GM19240 (cell line): ENCODE results near the gene TRIM67.

ENCODE experiments used
- DNase-seq: peaks from one replicate; pipeline ENCODE4 v3.0.0; 2011; ENCODE audit warnings: low spot score; ENCODE audit not compliant: insufficient read length

TRIM67 gene

GRCh38 chr1:231183639-231184590, 22.1 kb downstream of the TRIM67 start:
- DNase-seq: no peak

- no peak for DNase-seq
Observed at GRCh38 chr1:231184891-231185290, 23.0 kb downstream of the TRIM67 start.

DNA sequence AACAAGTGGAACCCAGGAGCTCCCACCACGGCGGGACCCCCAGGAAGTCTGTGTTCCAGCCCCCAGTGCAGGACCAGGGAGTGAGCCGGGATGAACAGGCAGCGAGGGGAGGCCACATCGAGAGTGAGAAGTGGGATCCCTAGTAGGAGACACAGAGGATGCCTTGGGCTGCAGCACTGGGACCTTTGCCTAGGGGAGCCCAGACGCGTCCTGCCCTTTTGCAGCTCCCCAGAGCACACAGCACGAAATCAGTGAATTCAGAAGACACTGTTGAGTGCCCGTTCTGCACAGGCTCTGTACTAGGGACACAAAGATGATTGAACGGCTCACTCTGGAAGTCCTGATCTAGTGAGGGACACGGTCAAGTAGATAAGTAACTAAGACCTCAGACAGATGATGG, 23.5 kb downstream of the TRIM67 start:
- DNase-seq: no peak

DNA sequence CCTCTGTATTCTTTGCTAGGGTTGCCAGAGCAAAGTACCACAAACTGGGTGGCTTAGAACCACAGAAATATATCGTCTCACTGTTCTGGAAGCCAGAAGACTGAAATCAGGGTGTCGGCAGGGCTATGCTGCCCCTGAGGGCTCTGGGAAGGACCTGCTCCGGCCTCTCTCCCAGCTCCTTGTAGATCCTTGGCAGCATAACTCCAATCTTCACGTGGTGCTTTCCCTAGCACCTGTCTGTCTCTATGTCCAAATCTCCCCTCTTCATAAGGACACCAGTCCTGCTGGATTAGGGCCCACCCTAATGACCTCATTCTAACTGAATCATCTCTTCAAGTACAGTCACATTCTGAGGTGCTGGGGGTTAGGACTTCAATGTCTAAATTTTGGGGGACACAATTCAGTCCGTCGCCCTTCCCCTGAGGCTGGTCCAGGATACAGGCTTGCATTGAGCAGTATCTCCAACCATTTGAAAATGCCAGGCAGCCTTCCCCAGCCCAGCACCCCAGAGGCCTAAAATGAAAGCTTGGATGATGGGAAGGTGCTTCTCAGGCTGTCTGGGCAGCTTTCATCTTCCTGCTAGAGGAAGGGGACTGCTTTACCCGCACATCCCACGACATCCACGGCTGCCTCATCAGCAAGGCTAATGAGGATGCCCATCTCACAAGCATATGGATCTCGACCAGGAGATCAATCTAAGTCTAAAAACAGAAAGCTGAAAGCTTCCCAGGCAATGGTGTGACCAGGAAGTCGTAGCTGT, 24.7 kb downstream of the TRIM67 start:
- DNase-seq: no peak

DNA sequence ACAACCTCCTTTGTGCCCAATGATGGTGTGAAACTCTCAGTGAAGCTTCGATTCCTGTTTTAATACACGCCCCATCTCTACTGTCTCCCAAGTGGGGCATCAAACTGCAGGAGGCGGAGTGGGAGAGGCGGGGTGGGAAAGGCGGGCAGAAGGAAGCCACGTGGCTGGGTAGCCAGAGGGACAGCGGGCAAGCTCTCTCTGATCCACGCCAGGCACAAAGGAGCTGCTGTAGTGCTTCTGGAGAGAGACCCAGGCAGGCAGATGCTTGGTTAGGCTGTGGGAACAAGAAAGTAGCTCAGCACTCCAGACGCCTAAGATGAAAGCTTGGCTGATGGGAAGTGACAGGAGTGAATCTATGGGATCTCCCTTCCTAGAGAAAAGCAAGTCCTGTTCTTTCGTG, 25.7 kb downstream of the TRIM67 start:
- no peak for DNase-seq

- no peak for DNase-seq
Observed at GRCh38 chr1:231188072-231188471, 26.2 kb downstream of the TRIM67 start.

- DNase-seq: no peak
Observed at GRCh38 chr1:231188768-231189167, 26.9 kb downstream of the TRIM67 start.

- DNase-seq: no peak
Observed at GRCh38 chr1:231189683-231190270, 27.9 kb downstream of the TRIM67 start.

DNA sequence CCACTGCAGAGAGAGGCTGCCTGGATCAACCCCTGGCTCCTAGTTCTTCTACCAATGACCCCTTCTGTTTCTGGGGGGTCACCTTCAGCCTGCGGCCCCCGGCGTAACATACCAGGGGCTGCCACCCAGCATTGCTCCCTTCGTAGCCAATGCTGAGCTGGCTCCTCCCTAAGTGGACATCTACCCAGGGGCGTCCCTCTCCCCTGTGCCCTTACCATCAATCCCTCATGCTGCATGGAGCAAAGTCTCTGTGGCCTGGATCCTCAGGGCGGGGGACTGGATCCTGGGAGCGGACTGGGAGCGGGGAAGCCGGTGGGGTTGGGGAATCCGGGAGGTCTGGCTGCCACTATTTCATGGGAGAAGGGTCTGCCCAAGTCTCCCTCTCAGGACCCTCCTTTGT, 28.6 kb downstream of the TRIM67 start:
- DNase-seq: no peak

DNA sequence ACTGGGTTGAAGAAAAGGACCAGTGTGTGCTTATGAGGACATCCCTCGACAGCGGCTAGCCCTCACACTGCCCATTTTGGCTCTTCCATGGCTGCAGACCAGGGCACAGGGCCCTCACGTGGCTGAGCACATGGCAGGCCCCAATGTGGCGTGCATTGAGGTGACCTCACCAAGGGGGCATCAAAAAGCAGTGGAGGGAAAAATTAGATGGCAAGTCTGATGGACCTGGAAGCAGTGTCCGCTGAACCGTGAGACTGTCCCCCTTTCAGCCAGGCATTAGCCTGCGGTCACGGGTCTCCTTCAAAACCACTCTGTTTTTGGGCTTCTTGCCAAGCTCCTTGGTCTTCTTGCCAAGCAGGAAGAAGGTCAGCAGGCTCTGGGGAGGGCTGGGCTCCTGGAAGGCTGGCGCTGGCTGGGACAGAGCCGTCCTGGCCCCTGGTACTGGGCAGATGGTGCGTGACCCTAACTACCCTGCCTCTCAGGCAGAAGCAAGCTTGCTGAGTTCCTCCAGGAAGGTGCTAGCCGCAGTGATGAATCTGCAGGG, 30.8 kb downstream of the TRIM67 start:
- DNase-seq: no peak

DNA sequence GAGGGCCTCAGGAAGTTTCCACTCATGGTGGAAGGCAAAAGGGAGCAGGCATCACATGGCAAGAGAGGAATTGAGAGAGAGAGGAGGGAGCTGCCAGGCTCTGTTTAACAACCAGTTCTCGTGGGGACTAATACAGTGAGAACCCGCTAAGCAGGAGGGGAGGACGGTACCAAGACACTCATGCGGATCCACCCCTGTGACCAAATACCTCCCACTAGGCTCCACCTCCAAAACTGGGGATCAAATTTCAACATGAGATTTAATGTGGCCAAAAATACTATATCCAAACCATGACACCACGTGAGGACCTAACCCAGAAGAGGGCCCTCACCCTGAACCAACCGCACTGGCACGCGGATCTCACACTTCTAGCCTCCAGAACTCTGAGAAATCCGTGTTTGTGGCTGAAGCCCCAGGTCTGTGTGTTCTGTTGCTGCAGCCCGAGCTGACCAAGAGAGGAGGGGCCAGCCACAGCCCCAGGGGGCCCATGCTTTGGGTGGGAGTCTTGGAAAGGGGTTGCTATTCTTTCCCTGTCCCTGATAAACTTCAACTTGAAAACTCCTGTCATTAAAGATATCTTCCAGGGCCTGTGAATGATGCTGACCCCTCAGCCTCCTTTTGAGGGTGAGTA, 32.0 kb downstream of the TRIM67 start:
- no peak for DNase-seq

GRCh38 chr1:231194476-231194842, 32.6 kb downstream of the TRIM67 start:
- DNase-seq: no peak

GRCh38 chr1:231194843-231195516, 33.1 kb downstream of the TRIM67 start:
- DNase-seq: no peak

DNA sequence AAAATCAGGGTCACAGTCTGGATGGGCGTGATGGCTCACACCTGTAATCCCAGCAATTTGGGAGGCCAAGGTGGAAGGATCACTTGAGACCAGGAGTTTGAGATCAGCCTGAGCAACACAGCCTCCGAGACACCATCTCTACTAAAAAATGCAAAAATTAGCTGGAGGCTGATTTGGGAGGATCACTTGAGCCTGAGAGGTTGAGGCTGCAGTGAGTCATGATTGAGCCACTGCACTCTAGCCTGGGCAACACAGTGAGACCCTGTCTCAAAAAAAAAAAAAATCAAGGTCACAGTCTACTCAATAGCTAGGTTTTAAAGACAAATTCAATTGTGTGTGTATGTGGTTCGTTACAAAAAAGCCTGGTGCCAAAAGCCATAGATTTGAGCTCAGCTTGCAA, 34.4 kb downstream of the TRIM67 start:
- DNase-seq: no peak

- DNase-seq: no peak
Observed at GRCh38 chr1:231196728-231197127, 34.9 kb downstream of the TRIM67 start.

DNA sequence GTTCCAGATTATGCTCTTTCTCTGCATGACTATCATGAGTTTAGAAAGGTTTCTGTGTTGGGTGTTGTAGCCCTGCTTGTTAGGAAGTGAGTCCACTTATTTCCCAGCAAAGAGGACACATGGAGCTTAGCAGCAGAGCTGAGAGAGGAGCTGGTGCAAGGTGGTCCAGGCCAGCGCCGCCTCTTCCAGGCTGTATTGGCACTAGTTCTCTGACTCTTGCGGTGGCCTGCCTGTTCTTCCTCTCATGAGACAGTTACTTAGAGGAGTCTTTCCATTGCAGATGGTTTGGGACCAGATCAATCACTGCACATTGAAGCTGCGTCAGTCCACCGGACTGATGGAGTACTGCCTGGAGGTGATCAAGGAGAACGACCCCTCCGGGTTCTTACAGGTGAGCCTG, 38.0 kb downstream of the TRIM67 start:
- no peak for DNase-seq

DNA sequence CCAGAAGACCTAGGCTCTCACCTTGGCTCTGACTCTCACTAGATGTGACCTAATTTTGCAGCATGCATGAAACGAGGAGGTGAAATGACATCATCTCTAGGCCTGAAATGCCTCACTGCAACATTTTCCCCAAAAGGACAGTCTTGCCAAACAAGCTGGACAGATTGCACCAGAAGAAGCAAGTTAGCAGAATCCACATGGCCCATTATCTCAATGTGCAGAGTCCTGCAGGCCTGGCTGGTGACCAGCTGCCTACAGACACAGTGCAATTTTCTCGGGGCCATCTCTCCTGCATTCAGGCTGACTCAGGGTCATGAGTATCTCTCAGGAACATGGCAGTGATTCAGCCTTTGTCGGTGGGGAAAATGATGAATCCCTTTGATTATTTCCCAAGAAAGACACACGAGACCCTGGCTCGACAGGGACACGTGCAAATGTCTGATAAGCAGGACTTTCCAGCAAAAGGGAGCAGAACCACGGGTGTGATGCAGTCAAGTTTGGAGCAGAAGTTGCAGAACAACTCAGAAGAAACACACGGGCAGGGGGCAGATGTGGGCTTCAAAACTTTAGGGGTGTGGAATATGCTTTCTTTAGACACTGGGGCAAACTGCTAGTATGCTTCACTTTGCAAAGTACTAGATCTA, 38.7 kb downstream of the TRIM67 start:
- no peak for DNase-seq

- DNase-seq: no peak
Observed at GRCh38 chr1:231201375-231201978, 39.6 kb downstream of the TRIM67 start.

DNA sequence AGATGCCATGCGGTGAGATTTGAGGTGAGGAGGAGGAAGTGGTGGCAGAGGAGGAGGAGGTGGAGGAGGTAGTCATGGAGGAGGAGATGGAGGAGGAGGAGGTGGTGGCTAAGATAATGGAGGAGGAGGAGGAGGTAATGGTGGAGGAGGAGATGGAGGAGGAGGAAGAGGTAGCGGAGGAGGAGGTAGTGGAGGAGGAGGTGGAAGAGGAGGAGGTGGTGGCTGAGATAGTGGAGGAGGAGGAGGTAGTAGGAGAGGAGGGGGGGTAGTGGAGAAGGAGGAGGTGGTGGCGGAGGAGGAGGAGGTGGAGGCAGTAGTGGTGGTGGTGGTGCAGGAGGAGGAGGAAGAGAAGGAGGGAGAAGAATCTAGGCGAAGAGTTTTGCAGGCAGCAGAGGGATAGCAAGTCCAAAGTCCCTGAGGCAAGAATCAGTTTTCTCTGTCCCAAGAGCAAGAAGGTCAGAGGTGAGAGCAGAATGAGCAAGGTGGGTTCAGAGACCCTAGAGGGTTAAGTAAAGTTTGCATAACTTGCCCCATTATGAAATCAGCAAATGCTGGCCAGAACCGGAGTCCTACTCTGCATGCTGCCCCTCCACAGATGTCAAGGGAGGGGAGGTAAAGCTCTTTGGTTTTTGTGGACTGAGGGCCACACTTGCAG, 40.2 kb downstream of the TRIM67 start:
- DNase-seq: no peak
